ENCODE measurements around the gene HFE.

DNA sequence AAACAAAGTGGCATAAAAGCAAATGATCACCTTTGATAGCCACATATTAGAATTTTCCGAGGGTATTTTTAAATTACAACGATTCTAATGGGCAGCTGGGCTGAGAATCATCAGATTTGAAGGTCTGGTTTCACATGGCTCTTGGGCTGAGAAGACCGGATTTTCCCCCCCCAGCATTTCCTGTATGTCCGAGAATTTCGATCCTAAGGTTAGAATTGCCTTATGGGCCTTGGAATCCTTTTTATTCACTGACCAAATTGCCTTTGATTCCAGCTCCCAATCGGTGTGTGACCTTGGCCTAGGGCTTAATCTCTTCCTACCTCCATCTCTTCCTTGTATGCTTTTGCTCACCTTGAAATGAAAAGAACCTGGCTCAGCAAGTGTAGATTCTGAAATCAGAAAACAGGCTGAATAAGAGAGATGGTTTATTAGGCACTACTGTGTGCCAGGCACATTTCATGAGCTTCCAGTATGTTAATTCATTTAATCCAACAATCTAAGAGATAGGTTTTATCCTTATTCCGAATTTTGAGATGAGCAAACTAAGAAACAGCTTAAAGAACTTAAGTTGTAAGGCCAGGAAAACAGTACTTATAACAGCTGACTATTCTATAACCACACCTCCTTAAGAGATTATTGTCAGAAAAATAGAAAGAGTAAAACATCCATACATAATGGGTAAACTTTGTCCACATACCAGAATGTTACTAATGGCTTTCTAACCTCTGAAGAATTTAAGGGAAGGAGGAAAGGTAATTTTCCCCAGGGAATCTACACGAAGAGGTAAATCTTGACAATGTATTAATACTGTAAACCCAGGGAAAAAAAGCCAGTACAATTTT, 39.4 kb downstream of the HFE start:
- TF ChIP-seq GATA2 (IDR thresholded peaks at IDR 0.05; ENCODE audit: low read depth, low read length) (no peak), GATA3 (IDR thresholded peaks at IDR 0.05; ENCODE audit: low read depth, low read length) (no peak)

Measured in SH-SY5Y (cell line).